ENCODE measurements around the gene RBBP8NL.

GRCh38 chr20:62369815-62370114, 57.6 kb downstream of the RBBP8NL start:
- TF ChIP-seq CTCF (IDR thresholded peaks at IDR 0.05) (no peak), POLR2A (IDR thresholded peaks at IDR 0.05) (no peak)
